Naive thymus-derived CD4-positive, alpha-beta T cell (primary cell): ENCODE measurements around the gene SASH3. TPM values are rescaled to one million over a fixed set of nuclear protein-coding genes. Genes with fewer than 3 reads are reported as not detected.
A peak's percentile ranks its signal among the peaks of the same experiment; 100 is the strongest.

Experiments
- ATAC-seq: fragments of 150-1000 bp; cut with Tn5 transposase; 2 replicates; pipeline ENCODE4 v1.10.0; 2021; ENCODE audit warnings: mild to moderate bottlenecking, moderate library complexity
- CTCF ChIA-PET: fragments of 350-600 bp; sonication (Branson Sonifier 250); formaldehyde crosslinking; loops from one replicate; lab custom pipeline; 2021; ENCODE audit warnings: antibody characterized with exemption; lab: Charles Lee
- POLR2A ChIA-PET: fragments of 350-600 bp; sonication (Branson Sonifier 250); formaldehyde crosslinking; loops from one replicate; lab custom pipeline; 2021; ENCODE audit warnings: antibody characterized with exemption, inconsistent platforms; lab: Charles Lee
- DNase-seq, 9 donors: peaks; one replicate each; pipeline versions ENCODE4 v3.0.0 to v3.0.0-alpha.2; 2020 to 2022; ENCODE audit warnings: mixed read lengths in 1 of 9
- H3K27ac ChIP-seq: one replicate; pipeline ENCODE4 v1.7.0; 2013; ENCODE audit warnings: mild to moderate bottlenecking, low read depth, low read length, moderate library complexity
- H3K27me3 ChIP-seq, 2 donors: one replicate each; pipeline ENCODE4 v1.7.0; 2013; ENCODE audit warnings: low read length in 2 of 2, mild to moderate bottlenecking in 2 of 2, moderate library complexity in 2 of 2; ENCODE audit not compliant: control insufficient read depth in 2 of 2, insufficient read depth in 2 of 2
- H3K36me3 ChIP-seq, 3 experiments: 1 replicate in 2 of 3; 2 replicates in 1 of 3; pipeline ENCODE4 v1.7.0; 2013; ENCODE audit warnings: low read length in 3 of 3, mild to moderate bottlenecking in 3 of 3, moderate library complexity in 1 of 3; ENCODE audit not compliant: insufficient read depth in 3 of 3, control insufficient read depth in 2 of 3
- H3K4me1 ChIP-seq, 2 donors: one replicate each; pipeline ENCODE4 v1.7.0; 2013; ENCODE audit warnings: low read length in 2 of 2, mild to moderate bottlenecking in 2 of 2, moderate library complexity in 1 of 2; ENCODE audit not compliant: control insufficient read depth in 2 of 2, insufficient read depth in 2 of 2
- H3K4me3 ChIP-seq: 2 replicates; pipeline ENCODE4 v1.7.0; 2013; ENCODE audit warnings: mild to moderate bottlenecking, low read length
- H3K9me3 ChIP-seq, 3 experiments: 1 replicate in 2 of 3; 2 replicates in 1 of 3; pipeline ENCODE4 v1.7.0; 2013; ENCODE audit warnings: low read length in 3 of 3; ENCODE audit not compliant: control insufficient read depth in 2 of 3
- H3K27ac Mint-ChIP-seq, 9 donors: one replicate each; pipeline ENCODE4 v1.8.0; 2020 to 2022; ENCODE audit warnings: mixed read lengths in 9 of 9, mild to moderate bottlenecking in 8 of 9, moderate library complexity in 5 of 9, inconsistent platforms in 2 of 9
- H3K27me3 Mint-ChIP-seq, 5 donors: one replicate each; pipeline ENCODE4 v1.8.0; 2021 to 2022; ENCODE audit warnings: mixed read lengths in 5 of 5, mild to moderate bottlenecking in 1 of 5
- H3K36me3 Mint-ChIP-seq, 5 donors: one replicate each; pipeline ENCODE4 v1.8.0; 2020 to 2022; ENCODE audit warnings: mixed read lengths in 5 of 5, mild to moderate bottlenecking in 3 of 5, inconsistent platforms in 1 of 5
- H3K4me1 Mint-ChIP-seq, 7 donors: one replicate each; pipeline ENCODE4 v1.8.0; 2020 to 2022; ENCODE audit warnings: mixed read lengths in 7 of 7, mild to moderate bottlenecking in 3 of 7, inconsistent platforms in 1 of 7
- H3K4me3 Mint-ChIP-seq, 10 donors: one replicate each; pipeline ENCODE4 v1.8.0; 2020 to 2022; ENCODE audit warnings: mild to moderate bottlenecking in 10 of 10, mixed read lengths in 10 of 10, moderate library complexity in 6 of 10, inconsistent platforms in 2 of 10
- H3K9me3 Mint-ChIP-seq, 11 donors: one replicate each; pipeline ENCODE4 v1.8.0; 2020 to 2022; ENCODE audit warnings: mixed read lengths in 11 of 11, mild to moderate bottlenecking in 4 of 11, inconsistent platforms in 1 of 11, moderate library complexity in 1 of 11
- intact Hi-C, 2 donors: fragments of 100-400 bp; cut with micrococcal nuclease; formaldehyde crosslinking; loops; one replicate each; pipeline ENCODE4 v1.15.1; 2023
- polyA plus RNA-seq, 2 donors: library from polyadenylated mRNA; unstranded; fragments of 300-500 nt; fragmentation: Illumina TruSeq; gene quantifications; one replicate each; pipeline ENCODE4 v1.2.3, GENCODE V29; 2021
- total RNA-seq, 6 experiments: library from RNA in 5 of 6; stranded (reverse) in 5 of 6; gene quantifications; 1 replicate in 5 of 6; 2 replicates in 1 of 6; pipeline ENCODE4 v1.2.3 and lab custom pipeline; 2021 to 2026

SASH3 gene
- total and polyA plus RNA-seq, 7 experiments from 2014 or later = 71.8 to 262 (median 156) TPM

DNA sequence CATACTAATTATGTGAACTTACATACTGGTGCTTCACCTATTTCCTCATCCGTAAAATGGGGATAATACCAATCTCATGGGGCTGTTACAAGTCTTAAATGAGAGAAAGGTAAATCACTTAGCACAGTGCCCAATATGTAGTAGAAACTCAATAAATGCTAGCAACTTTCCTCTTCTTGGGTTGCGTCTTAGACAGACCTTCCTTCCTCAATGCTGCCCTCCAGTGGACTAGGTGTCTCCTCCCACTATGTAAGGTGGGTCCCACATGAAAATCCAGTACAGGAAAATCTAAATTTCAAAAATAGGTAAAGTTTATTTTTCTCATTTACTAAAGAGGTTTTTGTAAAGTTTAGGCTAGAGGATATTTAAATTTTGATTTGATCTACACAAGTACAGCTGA lies 43.4 kb downstream of the SASH3 start:
- Mint-ChIP-seq H3K36me3 (peaks cover 0 to 3% (median 0%) of the 10 kb centered on the region in 5 donors), H3K4me3 (no peak overlapping the region), H3K4me1 (peaks cover 0 to 21% (median 14%) of the 10 kb centered on the region in 7 donors), H3K27me3 (no peaks in the 10 kb centered on the region), H3K9me3 (no peaks in the 10 kb centered on the region), H3K27ac (peak overlapping the region in 1 of 9 donors; percentile 83)
- ATAC-seq (peak; percentile 81), DNase-seq (peak in 8 of 9 donors; percentile 23 to 68 (median 52))
- Histone ChIP-seq H3K4me1 (peaks cover 0 to 6% of the 10 kb centered on the region in 2 donors), H3K4me3 (no peak overlapping the region), H3K36me3 (no peaks in the 10 kb centered on the region), H3K27me3 (no peaks in the 10 kb centered on the region), H3K9me3 (no peaks in the 10 kb centered on the region), H3K27ac (no peak overlapping the region)
- intact Hi-C loops = loop anchor here (1.0 to 10.0 kb wide), 12 partner anchors 24 to 242 kb away; no protein-coding TSS in a partner anchor
- POLR2A ChIA-PET = interaction anchor here (0.7 to 1.3 kb wide), 4 partner anchors 48 to 177 kb away, joined by 3 to 4 read pairs (median 3); no protein-coding TSS in a partner anchor
- CTCF ChIA-PET = interaction anchor here (0.7 to 2.9 kb wide), 19 partner anchors 9 to 364 kb away, joined by 3 to 14 read pairs (median 4); partner anchors contain the start of gene APLN

GRCh38 chrX:129823522-129823921 lies 43.8 kb downstream of the SASH3 start:
- CTCF ChIA-PET = interaction anchor here (0.7 to 2.9 kb wide), 19 partner anchors 10 to 364 kb away, joined by 3 to 14 read pairs (median 4); partner anchors contain the start of gene APLN
- POLR2A ChIA-PET = interaction anchor here (0.7 to 1.3 kb wide), 5 partner anchors 48 to 177 kb away, joined by 3 to 4 read pairs (median 3); partner anchors contain the start of gene APLN
- ATAC-seq (no peak), DNase-seq (peak in 1 of 9 donors; percentile 21)
- H3K27ac Mint-ChIP-seq = peak overlapping the region in 2 of 9 donors; percentile 69 to 83
- Histone ChIP-seq H3K4me3 (no peak overlapping the region), H3K27me3 (no peaks in the 10 kb centered on the region), H3K27ac (no peak overlapping the region), H3K9me3 (no peaks in the 10 kb centered on the region), H3K36me3 (no peaks in the 10 kb centered on the region), H3K4me1 (peaks cover 0 to 6% of the 10 kb centered on the region in 2 donors)
- H3K36me3 Mint-ChIP-seq = peaks cover 0 to 3% (median under 1%) of the 10 kb centered on the region in 5 donors
- H3K9me3 Mint-ChIP-seq = no peaks in the 10 kb centered on the region
- peaks cover 0 to 21% (median 14%) of the 10 kb centered on the region in 7 donors for H3K4me1 Mint-ChIP-seq
- H3K4me3 Mint-ChIP-seq = peak overlapping the region in 1 of 10 donors; percentile 51
- H3K27me3 Mint-ChIP-seq = no peaks in the 10 kb centered on the region
- intact Hi-C loops = loop anchor here (1.0 to 10.0 kb wide), 12 partner anchors 25 to 241 kb away; no protein-coding TSS in a partner anchor

- Mint-ChIP-seq H3K4me1 (peaks cover 0 to 21% (median 14%) of the 10 kb centered on the region in 7 donors), H3K27me3 (no peaks in the 10 kb centered on the region), H3K9me3 (no peaks in the 10 kb centered on the region), H3K36me3 (peaks cover 0 to 4% (median 4%) of the 10 kb centered on the region in 5 donors), H3K4me3 (no peak overlapping the region), H3K27ac (no peak overlapping the region)
- H3K4me1 ChIP-seq = peaks cover 0 to 6% of the 10 kb centered on the region in 2 donors
- no peak for DNase-seq
- no peak overlapping the region for H3K4me3 ChIP-seq
- no peaks in the 10 kb centered on the region for H3K27me3 ChIP-seq
- H3K27ac ChIP-seq = no peak overlapping the region
- ChIA-PET POLR2A (no interaction called here), CTCF (interaction anchor here (1.0 to 2.9 kb wide), 4 partner anchors 69 to 184 kb away, joined by 3 to 14 read pairs (median 10); no protein-coding TSS in a partner anchor)
- no peaks in the 10 kb centered on the region for H3K9me3 ChIP-seq
- no peaks in the 10 kb centered on the region for H3K36me3 ChIP-seq
- no peak for ATAC-seq
- intact Hi-C loops = loop anchor here in 1 of 2 donors (10.0 kb wide), 1 partner anchor 240 kb away; no protein-coding TSS in a partner anchor
Observed at GRCh38 chrX:129824620-129825019, 44.9 kb downstream of the SASH3 start.

- no peak for ATAC-seq
- DNase-seq = peak in 5 of 9 donors; percentile 9 to 33 (median 29)
Observed at GRCh38 chrX:129825746-129826505, 46.2 kb downstream of the SASH3 start.

GRCh38 chrX:129830494-129830893 lies 50.7 kb downstream of the SASH3 start:
- ChIA-PET POLR2A (interaction anchor here (0.7 kb wide), 1 partner anchor 225 kb away, joined by 3 read pairs; no protein-coding TSS in a partner anchor), CTCF (interaction anchor here (1.1 kb wide), 1 partner anchor 74 kb away, joined by 3 read pairs; no protein-coding TSS in a partner anchor)
- H3K4me1 Mint-ChIP-seq = peaks cover 0 to 11% (median 8%) of the 10 kb centered on the region in 7 donors
- Histone ChIP-seq H3K27ac (no peak overlapping the region), H3K9me3 (no peaks in the 10 kb centered on the region), H3K4me1 (peaks cover 0 to 6% of the 10 kb centered on the region in 2 donors), H3K27me3 (no peaks in the 10 kb centered on the region), H3K4me3 (no peak overlapping the region), H3K36me3 (no peaks in the 10 kb centered on the region)
- no peak overlapping the region for H3K4me3 Mint-ChIP-seq
- H3K36me3 Mint-ChIP-seq = peaks cover 0 to 4% (median 1%) of the 10 kb centered on the region in 5 donors
- no peaks in the 10 kb centered on the region for H3K9me3 Mint-ChIP-seq
- DNase-seq = no peak
- no peak overlapping the region for H3K27ac Mint-ChIP-seq
- ATAC-seq = no peak
- H3K27me3 Mint-ChIP-seq = no peaks in the 10 kb centered on the region
- intact Hi-C loops = no loop called here

More at GRCh38 chrX:129825746-129826505, 46.2 kb downstream of the SASH3 start:
- H3K36me3 Mint-ChIP-seq = peaks cover 0 to 4% (median 3%) of the 10 kb centered on the region in 5 donors
- Histone ChIP-seq H3K4me3 (no peak overlapping the region), H3K4me1 (peaks cover 0 to 6% of the 10 kb centered on the region in 2 donors), H3K27me3 (no peaks in the 10 kb centered on the region), H3K9me3 (no peaks in the 10 kb centered on the region), H3K36me3 (no peaks in the 10 kb centered on the region), H3K27ac (no peak overlapping the region)
- POLR2A ChIA-PET = interaction anchor here (0.5 to 1.4 kb wide), 5 partner anchors 18 to 181 kb away, joined by 3 to 4 read pairs (median 3); partner anchors contain the start of gene ZDHHC9
- intact Hi-C loops = loop anchor here in 1 of 2 donors (10.0 kb wide), 1 partner anchor 239 kb away; no protein-coding TSS in a partner anchor
- CTCF ChIA-PET = interaction anchor here (0.8 kb wide), 1 partner anchor 188 kb away, joined by 3 read pairs; no protein-coding TSS in a partner anchor
- H3K4me1 Mint-ChIP-seq = peaks cover 0 to 21% (median 14%) of the 10 kb centered on the region in 7 donors
- H3K27me3 Mint-ChIP-seq = no peaks in the 10 kb centered on the region
- peak overlapping the region in 2 of 9 donors; percentile 33 to 61 for H3K27ac Mint-ChIP-seq
- no peak overlapping the region for H3K4me3 Mint-ChIP-seq
- H3K9me3 Mint-ChIP-seq = no peaks in the 10 kb centered on the region
